HG03460 (cell line): ENCODE data around the gene RAB34.
"Not testable (repeated sequence)": the region's sequence is repeated elsewhere in the genome, so short reads cannot be mapped to it uniquely, and the experiment has no call there.

Experiments
- ATAC-seq: cut with Tn5 transposase; IDR thresholded peaks from one replicate; pipeline ENCODE4 v1.9.1; 2021; ENCODE audit not compliant: unreplicated experiment

The RAB34 gene

DNA sequence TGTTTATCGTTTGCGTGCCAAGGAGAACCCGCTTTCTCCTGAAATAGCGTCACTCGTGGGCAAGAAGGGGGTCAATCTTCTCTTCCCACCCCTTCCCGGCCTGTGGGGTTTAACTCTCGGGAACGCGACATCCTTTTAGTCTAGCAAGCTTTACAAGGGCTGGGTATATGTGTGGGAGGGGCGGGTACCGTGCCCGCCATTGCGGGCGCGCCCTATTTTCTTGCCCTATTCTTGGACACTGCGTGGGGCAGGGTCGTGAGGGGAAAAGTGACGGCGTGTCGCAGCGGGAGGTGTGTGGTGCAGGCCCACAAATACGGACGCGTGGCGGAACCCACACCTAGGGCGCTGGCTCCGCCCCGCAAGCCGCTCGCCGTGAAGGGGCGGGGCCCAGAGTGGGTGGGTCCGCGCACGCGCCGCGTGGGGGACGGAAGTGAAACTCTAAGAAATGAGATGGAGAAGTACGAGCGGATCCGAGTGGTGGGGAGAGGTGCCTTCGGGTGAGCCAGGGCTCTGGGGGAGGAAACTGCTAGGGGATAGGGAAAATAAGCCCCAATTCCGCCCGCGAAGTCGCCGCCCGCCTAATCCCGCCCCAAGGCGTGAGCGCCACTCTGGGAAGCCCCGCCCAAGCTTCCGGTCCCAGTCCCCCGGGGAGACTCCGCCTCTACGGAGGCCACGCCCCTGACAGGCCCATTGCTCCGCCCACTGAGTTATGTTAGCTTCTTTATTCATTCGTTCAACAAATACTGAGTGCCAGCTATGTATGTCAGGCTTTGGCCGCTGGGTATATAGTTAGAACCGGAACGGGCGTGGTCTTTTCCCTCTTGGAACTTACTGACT, 10.9 kb upstream of the RAB34 start, which contains the start of gene NEK8:
Gene NEK8, plus strand, starts transcription at position 425 of the 837 bp plus-strand sequence. Its CDS starts 26 bp downstream, at position 451.
- ATAC-seq = peak; percentile 35

GRCh38 chr17:28726627-28727491, 9.2 kb upstream of the RAB34 start:
- peak; percentile 34 for ATAC-seq

DNA sequence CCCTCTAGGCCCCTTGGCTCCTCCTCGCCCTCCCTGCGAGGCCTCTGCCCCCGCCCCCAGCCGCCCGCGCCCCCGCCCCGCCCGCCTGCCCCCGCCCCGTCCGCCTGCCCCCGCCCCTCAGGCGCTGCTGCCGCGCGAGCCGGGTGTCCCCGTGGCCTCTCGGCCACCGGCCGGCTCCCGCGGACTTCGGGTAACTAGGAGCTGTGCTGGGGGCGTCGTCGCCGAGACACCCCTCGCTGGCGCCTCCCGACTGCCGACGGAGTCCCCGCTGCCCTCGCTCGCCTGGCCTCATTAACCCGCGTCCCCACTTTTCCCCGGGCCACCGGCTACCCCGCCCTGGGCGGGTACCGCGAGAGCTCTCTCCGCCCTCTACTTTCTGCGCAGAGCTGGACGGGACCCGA, 8.6 kb upstream of the RAB34 start, which contains the start of gene TLCD1:
Gene TLCD1, minus strand, starts transcription at position 8 of the 401 bp plus-strand sequence. CDS start 136 bp downstream, outside the sequence.
- ATAC-seq = no peak

GRCh38 chr17:28725660-28726225, 8.1 kb upstream of the RAB34 start:
- no peak for ATAC-seq

DNA sequence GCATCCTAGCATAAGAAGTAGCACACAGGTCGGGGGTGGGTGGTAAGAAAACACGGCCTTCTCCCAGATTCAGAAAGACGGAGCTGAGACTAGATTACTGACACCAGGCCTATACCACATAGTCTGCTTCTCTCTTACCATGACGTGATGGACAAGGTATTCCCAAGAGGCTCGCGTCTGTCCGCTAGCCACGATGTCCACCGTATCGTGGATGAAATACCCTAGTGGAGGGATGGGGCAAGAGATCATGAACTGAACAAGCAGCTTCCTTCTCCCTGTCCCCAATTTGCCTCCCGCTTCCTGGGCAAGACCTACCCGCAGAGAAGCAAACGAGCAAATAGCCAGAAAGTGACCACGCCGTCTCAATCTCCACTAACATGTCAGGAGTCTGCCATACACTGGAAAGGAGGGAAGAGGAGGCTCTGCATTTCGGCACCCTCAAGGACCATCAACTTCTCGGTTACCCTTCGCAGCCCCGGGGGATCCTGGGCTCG, 7.5 kb upstream of the RAB34 start:
- no peak for ATAC-seq

- ATAC-seq = no peak
Measured at GRCh38 chr17:28724500-28725165, 7.0 kb upstream of the RAB34 start.

DNA sequence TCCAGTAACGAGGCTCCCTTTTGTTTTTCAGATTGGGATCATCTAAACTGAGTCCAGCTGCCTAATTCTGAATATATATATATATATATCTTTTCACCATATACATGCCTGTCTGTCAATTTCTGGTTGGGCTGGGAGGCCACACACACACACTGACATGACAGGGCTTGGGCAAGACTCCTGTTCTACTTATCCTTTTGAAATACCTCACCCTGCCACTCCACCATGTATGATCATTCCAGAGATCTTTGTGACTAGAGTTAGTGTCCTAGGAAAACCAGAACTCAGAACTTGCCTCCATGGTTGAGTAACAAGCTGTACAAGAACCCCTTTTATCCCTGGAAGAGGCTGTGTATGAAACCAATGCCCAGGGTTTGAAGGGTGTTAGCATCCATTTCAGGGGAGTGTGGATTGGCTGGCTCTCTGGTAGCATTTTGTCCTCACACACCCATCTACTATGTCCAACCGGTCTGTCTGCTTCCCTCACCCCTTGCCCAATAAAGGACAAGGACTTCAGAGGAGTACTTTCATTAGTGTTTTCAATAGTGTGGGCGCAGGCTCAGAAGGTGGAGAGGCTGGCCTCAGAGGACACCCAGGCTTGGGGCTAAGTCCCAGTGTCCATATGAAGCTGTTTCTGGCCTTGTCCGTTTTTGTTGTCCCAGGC, 6.3 kb upstream of the RAB34 start:
- ATAC-seq = not testable (repeated sequence)

DNA sequence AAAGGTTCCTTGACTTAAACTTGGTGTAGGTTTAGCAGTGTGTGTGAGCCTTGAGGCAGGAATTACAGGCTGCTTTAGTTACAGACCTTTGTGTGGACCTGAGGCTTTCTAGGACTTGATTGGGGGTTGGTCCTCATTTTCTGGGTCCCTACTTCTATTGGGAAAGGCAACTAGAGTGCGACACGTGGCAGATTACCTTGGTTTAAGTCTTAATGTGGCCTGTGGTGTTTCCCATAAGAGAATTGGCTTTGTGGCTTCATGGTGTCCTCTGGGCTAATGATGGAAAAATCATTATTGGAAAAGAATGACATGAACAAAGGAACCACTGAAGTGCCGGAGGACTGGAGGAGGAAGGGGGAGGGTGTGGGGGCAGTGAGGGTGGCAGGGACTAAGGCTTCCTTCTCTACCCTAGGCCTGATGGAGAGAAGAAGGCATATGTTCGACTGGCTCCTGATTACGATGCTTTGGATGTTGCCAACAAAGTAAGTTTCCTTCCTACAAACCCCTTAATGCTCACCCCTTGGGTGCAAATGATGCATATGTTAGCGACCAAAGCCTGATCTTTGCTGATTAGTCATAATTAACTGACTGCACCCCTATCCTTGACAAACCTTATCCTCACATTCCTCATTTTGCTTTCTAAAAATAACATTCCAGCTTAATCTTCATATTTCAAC, 5.6 kb upstream of the RAB34 start:
- no peak for ATAC-seq

DNA sequence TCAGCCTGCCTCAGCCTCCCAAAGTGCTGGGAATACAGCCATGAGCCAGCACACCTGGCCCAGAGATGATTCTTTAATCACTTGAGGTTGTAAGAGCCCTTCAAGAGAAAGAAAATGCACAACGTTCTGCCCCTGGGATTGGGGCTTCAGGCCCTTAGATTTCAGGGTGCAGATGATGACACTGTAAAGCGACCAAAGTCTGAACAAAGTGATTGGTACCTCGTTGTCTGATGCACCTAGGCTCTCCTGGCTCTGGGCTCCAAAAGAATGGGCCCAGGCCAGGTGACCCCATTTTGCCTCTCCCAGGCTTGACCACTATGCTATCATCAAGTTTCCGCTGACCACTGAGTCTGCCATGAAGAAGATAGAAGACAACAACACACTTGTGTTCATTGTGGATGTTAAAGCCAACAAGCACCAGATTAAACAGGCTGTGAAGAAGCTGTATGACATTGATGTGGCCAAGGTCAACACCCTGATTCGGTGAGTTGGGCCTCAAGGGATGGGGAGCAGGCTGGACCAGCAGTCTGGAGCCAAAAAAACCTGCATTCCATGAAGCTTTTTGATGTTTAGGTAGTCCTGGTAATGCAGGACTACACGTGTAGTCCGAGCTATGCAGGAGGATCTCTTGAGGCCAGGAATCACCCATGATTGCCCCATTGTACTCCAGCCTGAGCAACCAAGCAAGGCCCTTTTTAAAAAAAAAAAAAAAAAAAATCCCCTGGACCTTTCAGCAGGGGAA, 4.9 kb upstream of the RAB34 start:
- ATAC-seq = no peak

DNA sequence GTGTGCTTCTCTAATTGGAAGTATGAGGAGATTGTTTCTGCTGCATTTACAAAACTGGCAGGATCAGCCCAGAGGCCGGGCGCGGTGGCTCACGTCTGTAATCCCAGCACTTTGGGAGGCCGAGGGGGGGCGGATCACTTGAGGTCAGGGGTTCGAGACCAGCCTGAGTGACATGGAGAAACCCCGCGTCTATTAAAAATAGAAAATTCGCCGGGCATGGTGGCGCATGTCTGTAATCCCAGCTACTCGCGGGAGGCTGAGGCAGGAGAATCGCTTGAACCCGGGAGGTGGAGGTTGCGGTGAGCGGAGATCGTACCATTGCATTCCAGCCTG, 3.3 kb upstream of the RAB34 start:
- not testable (repeated sequence) for ATAC-seq

- ATAC-seq = no peak
Measured at GRCh38 chr17:28720247-28720996, 2.8 kb upstream of the RAB34 start.

DNA sequence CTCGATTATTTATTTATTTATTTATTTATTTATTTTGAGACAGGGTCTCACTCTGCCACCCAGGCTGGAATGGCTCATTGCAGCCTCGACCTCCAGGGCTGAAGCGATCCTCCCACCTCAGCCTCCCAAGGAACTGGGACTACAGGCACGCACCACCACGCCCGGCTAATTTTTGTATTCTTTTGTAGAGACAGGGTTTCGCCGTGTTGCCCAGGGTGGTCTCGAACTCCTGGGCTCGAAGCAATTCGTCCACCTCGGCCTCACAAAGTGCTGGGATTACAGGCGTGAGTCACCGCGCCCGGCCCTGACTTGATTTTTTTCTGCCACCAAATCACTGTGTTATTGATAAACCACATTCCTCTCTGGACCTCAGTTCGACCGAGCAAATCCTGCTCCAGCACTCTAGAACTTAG, 1.4 kb upstream of the RAB34 start:
- no peak for ATAC-seq

DNA sequence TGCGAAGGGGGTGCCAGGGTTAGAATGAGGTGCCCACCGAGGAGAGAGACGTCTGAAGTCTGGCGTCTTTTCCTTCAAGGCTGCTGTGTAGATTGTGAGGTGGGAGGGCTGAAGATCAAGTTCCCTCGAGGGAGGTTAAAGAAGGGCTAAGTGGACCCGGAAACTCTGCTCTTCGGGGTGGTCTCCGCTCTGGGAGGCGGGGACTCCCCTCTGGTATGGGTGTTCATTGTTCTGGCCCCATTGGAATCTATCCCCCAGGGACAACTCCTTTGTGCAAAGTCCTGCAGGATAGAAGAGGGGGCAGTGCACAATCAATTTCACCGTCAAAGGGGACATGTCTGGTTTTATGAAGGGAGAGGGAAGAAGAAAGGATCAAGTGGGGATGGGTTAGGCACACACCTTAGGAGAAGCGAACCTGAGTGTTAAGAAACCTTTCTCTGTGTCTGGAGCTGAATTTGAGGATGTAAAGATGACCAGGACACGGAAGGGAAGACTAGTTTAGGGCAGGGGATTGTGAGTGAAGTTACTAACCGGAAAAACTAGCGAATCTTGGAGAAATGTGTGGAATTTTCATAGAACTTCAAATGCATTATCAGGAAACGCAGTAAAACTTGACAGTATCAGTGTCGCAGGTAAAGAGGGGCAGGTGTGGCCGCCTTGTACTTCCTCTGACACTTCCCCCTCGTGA, 809 bp upstream of the RAB34 start:
- no peak for ATAC-seq

- ATAC-seq = no peak
Measured at GRCh38 chr17:28716740-28717577, 709 bp downstream of the RAB34 start.

DNA sequence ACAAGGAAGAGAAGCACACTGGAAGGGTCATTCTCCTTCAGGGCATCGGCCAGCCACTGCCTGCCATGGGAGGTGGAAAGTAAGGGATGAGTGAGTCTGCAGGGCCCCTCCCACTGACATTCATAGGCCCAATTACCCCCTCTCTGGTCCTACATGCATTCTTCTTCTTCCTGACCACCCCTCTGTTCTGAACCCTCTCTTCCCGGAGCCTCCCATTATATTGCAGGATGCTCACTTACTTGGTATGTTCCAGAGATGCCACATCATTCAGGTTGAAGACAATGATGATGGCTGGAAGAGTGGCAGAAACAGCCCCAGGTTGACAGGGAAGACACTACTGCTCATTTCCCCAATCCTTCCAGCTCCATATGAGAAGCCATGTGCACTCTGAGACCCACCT, 2.5 kb downstream of the RAB34 start:
- no peak for ATAC-seq

DNA sequence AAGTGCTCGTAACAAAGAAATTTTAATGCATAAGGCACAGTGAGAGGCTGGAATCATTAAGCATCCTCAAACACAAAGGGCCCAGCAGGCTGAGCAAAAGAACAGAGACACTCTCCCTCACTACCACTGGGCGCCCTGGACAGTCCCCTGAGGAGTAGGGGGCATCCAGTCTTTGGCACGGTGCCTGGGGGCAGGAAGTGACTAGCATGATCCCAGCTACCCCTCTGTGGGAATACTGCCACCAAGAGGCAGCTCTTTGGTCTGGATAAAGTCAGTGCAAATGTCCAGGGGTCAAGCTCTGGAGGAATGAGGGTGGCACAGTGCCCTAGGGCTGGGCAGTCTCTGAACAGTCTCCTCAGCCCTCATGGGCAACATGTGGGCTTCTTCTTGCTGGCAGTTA, 3.4 kb downstream of the RAB34 start:
- ATAC-seq = no peak
